ENCODE measurements around the gene NUDT16L1. TPM values are rescaled to one million over a fixed set of nuclear protein-coding genes. Genes with fewer than 3 reads are reported as not detected.

NUDT16L1 gene
- polyA plus RNA-seq, 3 donors = 46.2 to 55.8 (median 55.0) TPM

DNA sequence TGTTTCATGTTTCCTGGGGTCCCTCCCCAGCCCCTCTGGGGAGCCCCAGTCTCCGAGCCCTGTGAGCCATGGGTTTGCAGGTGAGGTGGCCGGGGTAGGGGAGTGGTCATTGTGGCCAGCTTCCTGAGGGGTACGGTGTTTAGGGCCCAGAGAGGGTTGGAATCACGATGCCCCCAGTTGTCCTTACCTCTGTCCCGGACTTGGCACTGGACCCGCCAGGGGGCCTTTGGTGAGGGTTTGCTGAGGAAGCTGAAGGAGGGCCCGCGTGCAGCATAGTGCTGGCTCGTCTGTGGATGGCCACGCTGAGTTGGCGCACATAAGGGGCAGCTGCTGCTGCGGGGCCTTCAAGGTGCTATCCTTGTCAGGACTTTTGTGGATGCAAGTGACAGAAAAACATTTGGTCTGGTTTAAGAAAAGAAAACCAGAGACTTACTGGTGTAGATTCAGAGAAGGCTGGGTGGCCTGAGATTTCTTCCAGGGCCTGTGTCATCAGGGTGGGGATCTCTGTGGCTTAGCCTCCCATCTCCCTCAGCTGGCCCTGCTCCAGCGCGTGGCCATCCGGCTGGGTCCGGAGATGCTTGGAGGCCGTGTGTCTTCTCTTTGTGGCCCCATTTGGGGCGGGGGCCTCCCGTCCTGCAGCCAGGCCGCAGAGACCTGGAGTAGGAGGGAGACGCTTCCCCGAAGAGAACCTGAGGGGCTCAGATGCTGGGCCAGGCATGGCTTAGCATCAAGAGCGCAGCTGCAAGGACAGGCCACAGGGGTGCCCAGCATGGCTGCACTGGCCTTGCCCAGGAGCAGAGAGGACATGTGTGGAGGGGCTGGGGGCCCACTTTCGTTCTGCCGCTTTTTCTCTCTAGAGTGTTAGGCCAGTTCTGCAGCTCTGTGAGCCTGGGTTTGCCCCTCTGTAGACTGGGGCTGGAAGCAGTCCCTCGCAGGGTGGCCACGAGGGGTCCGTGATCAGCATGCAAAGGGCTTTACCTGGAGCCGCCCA lies 33.7 kb upstream of the NUDT16L1 start:
- DNase-seq = no peak

DNA sequence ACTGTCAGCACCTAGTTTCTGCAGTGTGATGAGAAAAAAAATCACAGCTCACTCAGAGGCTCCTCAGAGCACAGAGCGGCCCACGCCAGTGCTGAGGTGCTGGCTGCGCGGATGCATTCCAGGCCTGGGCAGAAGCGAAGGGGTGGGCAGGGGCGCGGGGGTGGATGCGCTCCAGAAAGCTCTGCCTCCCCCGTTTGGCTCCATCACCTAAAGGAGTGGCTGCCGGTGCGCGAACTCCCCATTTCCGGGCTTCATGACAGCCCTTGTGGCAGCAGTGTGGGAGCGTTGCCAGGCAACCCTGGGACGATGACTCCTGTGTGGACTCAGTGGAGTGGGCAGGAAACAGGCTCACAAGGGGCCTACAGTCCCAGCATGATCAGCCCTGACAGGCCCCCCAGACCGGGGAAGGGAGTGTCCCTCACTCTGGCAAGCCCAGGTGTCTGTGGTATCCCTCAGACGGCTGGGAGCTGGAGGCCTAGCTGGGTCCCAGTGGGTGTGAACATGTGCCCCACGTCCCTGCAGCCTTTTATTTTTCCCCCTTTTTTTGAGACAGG lies 32.8 kb upstream of the NUDT16L1 start:
- DNase-seq = peak; percentile 92

DNA sequence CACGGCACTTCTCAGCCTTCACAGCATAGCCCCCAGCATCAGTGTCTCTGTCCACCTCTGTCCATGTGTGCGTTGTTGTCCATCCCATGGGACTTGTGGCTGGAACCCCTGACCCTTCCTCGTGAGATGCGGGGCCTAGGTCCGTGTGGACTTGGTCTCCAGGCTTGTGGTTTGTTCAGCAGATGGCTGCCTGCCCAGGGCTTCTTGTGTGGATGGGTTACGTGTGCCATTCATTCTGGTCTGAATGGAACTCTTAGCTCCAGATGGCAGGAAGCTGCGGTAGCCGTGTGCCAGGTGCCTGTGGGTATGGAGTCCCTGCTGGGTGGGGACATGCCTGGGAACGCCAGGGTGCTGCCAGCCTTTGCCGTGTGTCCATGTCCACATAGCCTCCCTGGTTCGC lies 31.7 kb upstream of the NUDT16L1 start:
- no peak for DNase-seq

DNA sequence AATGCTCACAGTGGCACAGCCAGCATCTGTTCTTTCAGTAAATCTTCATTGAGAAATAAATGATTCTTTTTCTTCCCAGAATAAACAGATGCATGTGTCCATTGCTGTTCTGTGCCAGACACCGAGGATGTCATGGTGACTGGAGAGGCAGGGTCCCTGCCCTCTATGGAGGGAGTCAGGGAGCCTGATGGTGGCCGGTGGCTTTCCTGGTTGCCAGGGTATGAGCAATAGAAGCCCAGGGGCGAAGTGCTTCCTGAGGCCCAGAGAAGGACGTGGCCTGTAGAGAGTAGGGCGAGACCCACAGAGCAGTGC lies 29.9 kb upstream of the NUDT16L1 start:
- DNase-seq = no peak

DNA sequence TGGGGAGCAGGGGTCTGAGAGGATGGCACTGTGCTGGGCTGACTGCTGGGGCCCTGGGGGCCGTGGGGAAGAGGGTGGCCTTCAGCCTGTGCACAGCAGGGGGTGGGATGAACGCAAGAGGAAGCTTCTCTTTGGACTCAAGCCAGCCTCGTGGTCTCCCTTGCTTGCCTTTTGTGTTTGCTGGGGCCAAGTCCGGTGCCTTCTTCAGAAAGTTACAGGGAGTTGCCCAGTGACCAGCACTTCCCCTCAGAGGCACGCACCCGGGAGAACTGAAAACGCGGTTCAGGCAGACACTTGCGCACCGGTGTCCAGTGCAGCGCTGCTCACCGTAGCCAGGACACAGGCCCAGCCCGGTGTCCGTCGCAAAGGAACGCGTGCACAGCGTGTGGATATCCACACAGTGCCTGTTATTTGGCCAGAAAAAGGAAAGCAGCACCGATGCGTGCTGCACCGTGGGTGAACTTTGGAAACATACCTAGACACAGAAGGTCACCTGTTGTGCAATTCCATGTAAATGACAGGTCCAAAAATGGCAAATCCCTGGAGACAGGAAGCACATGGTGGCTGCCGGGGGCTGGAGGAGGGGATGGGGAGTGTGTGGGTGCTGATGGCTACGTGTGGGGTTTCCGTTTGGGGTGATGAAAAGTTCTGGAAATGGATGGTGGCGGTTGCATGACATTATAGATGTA lies 29.4 kb upstream of the NUDT16L1 start:
- DNase-seq = no peak

DNA sequence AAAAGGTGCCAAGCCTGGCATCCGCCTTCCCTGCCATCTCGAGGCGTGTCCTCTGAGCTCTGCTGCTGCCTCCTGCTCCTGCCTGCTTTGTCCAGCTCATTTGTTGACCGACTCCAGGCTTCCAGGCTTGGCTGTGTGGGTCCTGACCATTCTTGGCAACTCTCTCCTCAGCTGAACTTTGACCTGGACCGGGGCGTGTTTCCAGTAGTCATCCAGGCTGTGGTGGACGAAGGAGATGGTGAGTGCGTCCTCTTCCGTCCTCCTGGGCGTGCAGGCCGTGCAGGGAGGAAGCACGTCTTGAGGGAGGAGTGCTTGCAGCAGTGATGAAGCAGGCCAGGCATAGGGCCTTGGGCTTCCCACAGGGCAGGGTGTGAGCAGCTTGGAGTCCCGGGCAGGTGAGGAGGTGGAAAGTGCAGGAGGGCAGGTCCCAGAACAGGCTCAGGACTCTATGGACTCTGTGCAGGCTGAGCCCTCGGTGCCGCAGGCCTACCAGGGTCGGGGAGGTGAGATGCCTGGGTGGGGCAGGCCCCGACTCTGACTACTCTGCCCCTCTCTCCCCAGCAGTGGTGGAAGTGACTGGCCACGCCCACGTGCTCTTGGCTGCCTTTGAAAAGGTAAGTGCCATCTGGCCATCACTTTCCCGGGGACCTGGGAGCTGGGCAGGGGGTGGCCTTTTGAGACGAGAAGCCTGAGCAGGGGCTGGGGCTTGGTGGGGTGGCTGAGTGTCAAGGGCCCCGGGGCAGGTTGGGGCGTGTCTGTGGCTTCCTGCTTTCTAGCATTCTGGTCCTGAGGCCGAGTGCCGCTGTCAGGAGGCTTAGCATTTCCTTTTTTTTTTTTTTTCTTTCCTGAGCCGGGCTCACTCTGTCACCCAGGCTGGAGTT lies 28.6 kb upstream of the NUDT16L1 start:
- DNase-seq = no peak

DNA sequence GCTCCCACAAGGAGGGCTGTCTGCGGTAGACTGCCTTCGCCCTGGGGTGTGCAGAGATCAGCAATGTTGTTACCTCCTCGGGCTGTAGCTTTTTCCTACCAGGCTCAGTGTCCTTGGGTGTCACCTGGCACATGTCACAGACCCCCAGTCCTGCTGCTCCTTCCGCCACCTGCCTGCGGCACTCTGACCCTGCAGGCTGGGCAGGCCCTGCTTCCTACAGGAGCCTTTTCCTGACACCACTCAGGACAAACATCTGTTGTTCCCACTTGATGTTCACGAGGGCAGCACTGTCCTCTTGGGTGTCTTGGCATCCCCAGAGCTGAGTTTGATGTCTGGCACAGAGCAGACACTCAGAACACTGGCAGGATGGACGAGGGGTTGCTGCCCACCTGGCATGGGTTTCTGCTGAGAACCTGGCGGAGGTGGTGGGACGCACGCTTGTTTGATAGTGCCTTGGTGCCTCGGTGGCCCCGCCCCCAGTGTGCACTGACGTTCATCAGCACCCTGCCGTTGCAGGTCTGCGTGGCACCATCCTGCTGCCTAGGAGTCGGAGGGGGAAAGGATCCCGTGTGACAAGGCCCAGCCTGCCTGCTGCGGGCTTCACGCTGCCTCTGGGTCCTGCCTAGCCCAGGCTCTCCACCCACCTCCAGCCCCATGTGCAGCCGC lies 26.7 kb upstream of the NUDT16L1 start:
- no peak for DNase-seq

DNA sequence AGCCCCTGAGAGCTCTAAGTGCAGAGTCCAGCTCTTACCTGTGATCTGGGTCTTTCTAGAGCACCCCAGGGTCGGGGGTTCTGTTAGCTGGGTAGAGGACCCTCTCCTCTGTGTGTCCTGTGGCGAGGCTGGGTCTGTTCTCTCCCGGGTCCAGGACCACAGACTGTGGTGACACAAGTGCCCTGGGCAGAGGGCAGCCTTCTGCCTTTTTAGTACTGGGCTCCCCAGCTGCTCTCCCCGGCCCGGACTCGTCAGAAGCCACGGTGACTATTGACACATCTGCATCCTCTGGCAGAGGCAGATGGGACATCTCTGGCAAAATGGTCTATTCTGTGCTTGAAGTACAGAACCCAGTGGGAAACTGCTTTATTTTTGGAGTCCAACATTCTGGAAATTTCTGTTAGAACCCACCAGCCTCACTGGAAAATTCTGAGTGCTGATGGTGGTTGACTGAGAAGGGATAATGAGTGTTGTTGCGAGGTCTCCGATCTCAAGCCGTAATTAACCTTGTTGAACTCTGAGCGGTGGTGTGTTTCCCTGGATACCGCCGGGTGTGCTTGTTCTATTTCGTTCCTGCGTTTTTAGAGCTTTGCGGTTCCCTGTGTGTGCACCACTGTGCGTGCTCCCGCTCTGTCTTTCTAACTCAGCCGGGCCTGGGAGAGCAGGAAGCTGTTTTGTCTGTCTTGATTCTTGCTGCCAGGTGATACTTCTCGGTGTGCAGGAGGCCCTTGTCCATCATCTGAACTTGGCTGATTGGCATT lies 26.0 kb upstream of the NUDT16L1 start:
- DNase-seq = no peak

DNA sequence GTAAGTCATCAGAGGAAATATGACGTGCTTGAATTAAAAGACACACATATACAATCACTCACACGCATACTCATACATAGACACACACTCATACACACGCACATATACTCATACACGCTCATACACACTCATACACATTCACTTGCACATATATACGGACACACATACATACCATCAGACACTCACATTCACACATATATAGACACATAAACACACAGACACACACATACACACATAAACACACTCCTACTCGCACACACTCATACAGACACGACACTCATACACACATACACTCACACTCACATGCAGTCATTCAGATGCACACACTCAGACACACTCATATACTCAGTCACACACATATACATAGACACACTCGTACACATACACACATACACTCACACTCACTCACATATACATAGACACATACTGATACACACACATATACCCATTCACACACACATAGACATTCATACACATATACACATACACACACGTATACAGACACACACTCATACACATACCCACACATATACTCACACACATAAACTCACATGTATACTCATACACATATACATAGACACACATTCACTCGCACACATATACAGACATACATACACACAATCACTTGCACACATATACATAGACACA lies 24.9 kb upstream of the NUDT16L1 start:
- DNase-seq = no peak

DNA sequence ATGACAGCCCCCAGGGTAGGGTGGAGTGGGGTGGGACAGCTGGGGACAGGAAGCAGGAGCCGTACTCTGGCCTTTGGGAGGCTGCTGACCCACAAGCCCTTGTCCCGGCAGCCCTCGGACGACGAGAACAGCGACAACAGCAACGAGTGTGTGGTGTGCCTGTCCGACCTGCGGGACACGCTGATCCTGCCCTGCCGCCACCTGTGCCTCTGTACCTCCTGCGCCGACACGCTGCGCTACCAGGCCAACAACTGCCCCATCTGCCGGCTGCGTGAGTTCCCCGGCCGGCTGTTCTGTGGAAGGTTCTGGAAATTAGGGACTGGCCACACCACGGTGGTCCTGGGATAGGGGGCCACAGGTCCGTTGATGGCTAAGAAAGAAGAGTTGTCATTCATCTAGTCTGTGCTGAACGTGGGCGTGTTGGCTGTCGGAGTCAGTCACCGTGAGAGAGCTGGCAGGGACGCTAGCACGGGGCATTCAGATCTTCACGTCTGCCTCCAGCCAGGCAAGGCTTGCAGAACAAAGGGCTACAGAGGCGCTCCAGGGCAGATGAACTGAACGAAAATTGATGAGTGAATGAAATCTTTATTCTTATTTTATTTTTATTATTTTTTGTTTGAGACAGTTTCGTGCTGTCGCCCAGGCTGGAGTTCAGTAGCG lies 19.8 kb upstream of the NUDT16L1 start:
- DNase-seq = no peak

DNA sequence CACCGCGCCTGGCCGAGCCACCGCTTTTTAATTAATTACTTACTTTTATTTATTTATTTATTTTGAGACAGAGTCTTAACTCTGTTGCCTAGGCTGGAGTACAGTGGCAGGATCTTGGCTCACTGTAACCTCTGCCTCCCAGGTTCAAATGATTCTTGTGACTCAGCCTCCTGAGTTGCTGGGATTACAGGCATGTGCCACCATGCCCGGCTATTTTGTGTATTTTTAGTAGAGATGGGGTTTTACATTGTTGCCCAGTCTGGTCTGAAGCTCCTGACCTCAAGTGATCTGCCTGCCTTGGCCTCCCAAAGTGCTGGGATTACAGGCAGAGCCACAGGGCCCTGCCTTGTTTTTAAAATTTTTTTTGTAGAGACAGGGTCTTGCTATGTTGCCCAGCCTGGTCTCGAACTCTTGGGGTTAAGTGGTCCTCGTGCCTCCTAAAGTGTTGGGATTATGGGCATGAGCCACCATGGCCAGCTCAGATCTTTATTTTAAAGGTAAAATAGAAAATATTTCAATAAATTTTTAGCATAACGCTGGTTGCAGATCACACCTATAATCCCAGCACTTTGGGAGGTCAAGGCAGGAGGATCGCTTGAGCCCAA lies 18.3 kb upstream of the NUDT16L1 start:
- no peak for DNase-seq

DNA sequence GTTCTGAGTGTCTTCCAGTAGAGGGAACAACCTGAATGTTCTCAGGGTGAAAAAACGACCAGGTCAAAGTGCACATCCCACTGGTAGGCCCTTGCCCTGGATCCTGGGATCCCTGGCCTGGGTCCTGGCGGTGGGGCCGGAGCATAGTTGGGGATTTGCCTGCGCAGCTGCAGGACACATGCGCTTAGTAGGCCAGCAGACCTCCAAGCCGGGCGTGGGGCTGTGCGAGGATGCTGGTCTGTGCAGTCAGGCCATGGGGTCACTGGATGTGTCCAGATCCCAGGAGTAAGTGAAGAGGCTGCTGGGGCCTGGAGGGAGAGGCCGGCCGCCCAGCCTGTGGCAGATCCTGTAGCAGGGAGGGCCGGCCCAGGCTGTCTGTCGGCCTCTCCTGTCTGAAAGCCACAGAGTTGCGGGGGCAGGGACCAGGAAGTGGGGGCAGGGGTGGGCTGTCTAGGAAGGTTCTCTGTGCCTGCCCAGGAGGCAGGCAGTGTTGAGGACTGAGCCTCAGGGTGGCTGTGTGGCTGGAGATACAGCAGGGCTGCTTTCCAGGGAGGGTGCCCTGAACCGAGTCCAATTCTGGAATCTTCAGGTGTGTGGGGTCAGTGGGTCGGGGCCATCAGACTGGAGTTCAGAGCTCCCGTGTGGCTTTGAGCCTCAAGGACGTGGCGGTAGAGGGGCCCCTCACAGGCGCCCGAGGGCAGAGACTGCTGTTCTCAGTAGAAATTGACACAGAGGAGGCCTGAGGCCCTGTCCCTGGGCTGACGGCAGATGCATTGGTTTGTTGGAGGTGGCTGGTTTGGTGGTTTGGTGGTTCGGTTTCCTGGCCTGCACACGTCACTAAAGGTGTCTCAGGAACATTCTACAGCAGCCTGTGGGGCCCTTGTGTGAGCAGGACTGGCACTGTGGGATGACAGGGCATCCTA lies 17.2 kb upstream of the NUDT16L1 start:
- DNase-seq = no peak

DNA sequence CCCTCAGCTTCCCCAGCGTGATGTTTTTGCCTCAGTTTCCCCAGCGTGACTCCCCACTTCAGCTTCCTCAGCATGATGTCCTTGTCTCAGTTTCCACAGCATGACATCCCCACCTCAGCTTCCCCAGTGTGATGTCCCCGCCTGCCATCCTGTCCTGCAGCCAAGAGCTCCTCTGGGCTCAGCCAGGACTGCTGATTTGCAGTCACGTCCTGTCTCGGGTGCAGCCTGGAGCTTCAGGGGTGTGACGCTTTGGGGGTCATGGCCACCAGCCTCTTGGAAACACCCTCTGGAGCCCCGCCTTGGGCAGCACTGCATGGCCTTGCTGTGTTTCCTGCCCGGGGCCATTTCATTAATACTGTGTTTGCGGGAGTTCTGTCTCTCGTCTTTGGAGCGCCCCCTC lies 16.5 kb upstream of the NUDT16L1 start:
- DNase-seq = no peak

DNA sequence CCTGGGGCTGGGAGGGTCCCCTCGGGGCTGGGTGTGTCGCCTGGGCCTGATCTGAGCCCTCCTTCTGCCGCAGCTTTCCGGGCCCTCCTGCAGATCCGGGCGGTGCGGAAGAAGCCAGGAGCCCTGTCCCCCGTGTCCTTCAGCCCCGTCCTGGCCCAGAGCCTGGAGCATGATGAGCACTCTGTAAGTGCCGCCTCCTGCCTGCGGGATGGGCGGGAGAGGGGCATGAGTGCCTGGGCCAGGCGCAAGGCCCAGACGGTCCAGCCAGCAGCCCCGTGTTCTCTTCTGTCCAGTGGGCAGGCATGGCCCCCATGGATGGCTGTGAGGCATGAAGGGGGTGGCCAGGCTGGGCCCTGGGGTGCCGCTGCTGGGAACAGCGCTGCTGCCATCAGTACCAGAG lies 16.0 kb upstream of the NUDT16L1 start:
- DNase-seq = no peak

DNA sequence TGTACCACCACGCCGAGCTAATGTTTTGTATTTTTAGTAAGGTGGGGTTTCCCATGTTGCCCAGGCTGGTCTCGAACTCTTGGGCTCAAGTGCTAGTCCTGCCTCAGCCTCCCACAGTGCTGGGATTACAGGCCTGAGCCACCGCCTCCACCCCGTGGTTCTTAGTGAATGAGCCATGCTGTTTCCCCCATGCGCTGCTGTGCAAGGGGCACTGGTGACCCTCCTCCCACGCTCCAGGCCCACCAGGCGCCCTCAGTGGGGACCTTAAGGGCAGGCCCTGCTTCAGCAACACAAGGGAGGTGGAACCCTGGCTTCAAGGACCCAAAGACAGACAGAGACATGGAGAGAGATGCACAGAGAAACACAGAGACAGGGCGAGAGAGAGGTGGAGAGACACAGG lies 15.4 kb upstream of the NUDT16L1 start:
- DNase-seq = no peak

DNA sequence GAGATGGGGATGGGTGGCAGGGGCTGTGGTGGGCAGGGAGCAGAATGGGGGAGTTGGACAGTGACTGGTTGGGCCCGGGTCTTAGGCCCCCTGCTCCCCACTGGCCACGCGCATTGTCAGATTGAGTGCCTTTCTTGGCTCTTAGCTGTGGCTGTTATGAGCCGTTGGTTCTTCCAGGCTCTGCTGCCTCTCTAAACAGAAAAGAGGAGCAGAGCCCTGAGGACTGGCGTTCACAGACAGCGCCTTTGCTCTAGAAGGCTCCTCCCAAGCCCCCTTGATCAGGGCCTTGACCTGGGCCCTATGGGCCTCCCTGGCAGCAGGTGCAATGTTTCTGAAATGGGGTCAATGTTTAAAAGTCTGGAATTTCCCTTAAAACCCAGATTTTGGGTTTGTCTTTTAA lies 14.8 kb upstream of the NUDT16L1 start:
- no peak for DNase-seq

DNA sequence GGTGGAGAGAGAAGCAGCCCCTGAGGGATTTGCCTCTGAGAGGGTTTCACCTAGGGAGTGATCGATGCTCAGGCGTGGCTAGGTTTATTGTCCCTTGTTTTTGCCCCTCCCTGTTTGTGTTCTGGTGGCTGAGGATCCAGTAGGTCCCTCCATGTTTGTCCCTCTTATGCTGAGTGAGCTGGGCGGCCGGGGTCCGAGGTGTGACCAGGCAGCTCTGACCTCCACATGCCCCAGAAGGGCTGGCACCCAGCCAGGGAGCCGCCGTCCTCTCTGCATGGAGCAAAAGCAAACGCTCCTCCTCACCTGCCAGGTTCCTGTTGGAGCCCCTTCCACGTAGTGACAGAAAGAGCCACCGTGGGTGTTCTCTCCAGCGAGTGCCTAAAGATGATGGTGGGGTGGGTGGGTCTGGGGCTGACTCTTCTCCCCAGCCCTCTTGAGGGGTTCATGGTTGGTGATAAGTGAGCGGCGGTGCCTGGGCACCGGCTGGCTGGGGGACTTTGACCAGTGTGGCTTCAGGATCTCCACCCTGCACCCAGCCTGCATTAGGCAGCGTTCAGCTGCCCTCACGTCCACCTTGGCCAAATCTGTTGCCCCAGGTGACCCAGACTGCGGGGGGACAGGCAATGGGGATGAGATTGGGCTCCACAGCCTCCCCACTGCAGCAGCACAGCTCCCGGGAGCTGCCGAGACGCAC lies 14.1 kb upstream of the NUDT16L1 start:
- DNase-seq = no peak

Measured in renal pelvis (tissue), 4 donors.